Esophagus (tissue), 2 donors: ENCODE measurements around the gene PDZRN4. TPM values are rescaled to one million over a fixed set of nuclear protein-coding genes. Genes with fewer than 3 reads are reported as not detected.

Source experiments
- H3K27ac ChIP-seq, 2 donors: one replicate each; pipeline ENCODE4 v1.5.1; 2013; ENCODE audit warnings: low read depth in 2 of 2, mild to moderate bottlenecking in 2 of 2, inconsistent platforms in 1 of 2, low read length in 1 of 2, moderate library complexity in 1 of 2
- H3K27me3 ChIP-seq, 2 donors: one replicate each; pipeline ENCODE4 v1.6.1; 2013; ENCODE audit warnings: low read length in 2 of 2, control low read depth in 1 of 2, mild to moderate bottlenecking in 1 of 2; ENCODE audit not compliant: insufficient read depth in 2 of 2, control insufficient read depth in 1 of 2
- H3K36me3 ChIP-seq, 2 donors: one replicate each; pipeline ENCODE4 v1.6.1; 2013; ENCODE audit warnings: low read length in 1 of 2; ENCODE audit not compliant: control insufficient read depth in 2 of 2, insufficient read depth in 2 of 2
- H3K4me1 ChIP-seq, 2 donors: one replicate each; pipeline ENCODE4 v1.6.1; 2013; ENCODE audit warnings: low read length in 1 of 2; ENCODE audit not compliant: control insufficient read depth in 2 of 2, insufficient read depth in 2 of 2
- H3K4me3 ChIP-seq, 2 donors: one replicate each; pipeline ENCODE4 v1.5.1; 2013; ENCODE audit warnings: low read length in 2 of 2, mild to moderate bottlenecking in 2 of 2, low read depth in 1 of 2, moderate library complexity in 1 of 2
- H3K9me3 ChIP-seq, 2 donors: one replicate each; pipeline ENCODE4 v1.6.1; 2013; ENCODE audit warnings: mild to moderate bottlenecking in 2 of 2, low read depth in 1 of 2, low read length in 1 of 2, moderate library complexity in 1 of 2; ENCODE audit not compliant: control insufficient read depth in 2 of 2, insufficient read depth in 1 of 2
- WGBS, 2 donors: extraction: QIAGEN DNeasy Blood & Tissue Kit; methylation state at CpG; one replicate each; pipeline ENCODE4 v1.1.7; 2013; 5-methylcytosine and 5-hydroxymethylcytosine counted together
- polyA plus RNA-seq, 2 donors: library from polyadenylated mRNA; stranded (reverse); fragments of 200-250 nt; gene quantifications; one replicate each; pipeline ENCODE4 v1.2.3, GENCODE V29; 2013
- donor health status: healthy with polysubstance abuse.
- donor health status: Bipolar disorder and iron deficiency.

PDZRN4 gene
- polyA plus RNA-seq, 2 donors, result 0.59 to 1.8 TPM

GRCh38 chr12:41362510-41362909 is 174.4 kb downstream of the PDZRN4 start:
- WGBS, 2 donors, result 69 to 76% methylated on average over 1 of the region's 1 CpG
- Histone ChIP-seq H3K9me3 (no peaks in the 10 kb centered on the region), H3K4me1 (no peaks in the 10 kb centered on the region), H3K4me3 (no peak overlapping the region), H3K27ac (no peak overlapping the region), H3K36me3 (no peaks in the 10 kb centered on the region), H3K27me3 (no peaks in the 10 kb centered on the region)

- no peaks in the 10 kb centered on the region for H3K27me3 ChIP-seq
- H3K9me3 ChIP-seq, result no peaks in the 10 kb centered on the region
- no peaks in the 10 kb centered on the region for H3K4me1 ChIP-seq
Measured at GRCh38 chr12:41362931-41363330, 174.8 kb downstream of the PDZRN4 start.

GRCh38 chr12:41364211-41364610 is 176.1 kb downstream of the PDZRN4 start:
- H3K4me3 ChIP-seq, result no peak overlapping the region
- no peak overlapping the region for H3K27ac ChIP-seq
- no peaks in the 10 kb centered on the region for H3K9me3 ChIP-seq
- 80 to 96% methylated on average over 1 of the region's 1 CpG for WGBS, 2 donors
- H3K4me1 ChIP-seq, result no peaks in the 10 kb centered on the region
- no peaks in the 10 kb centered on the region for H3K36me3 ChIP-seq
- H3K27me3 ChIP-seq, result no peaks in the 10 kb centered on the region

More at GRCh38 chr12:41362931-41363330, 174.8 kb downstream of the PDZRN4 start:
- H3K4me3 ChIP-seq, result no peak overlapping the region
- H3K36me3 ChIP-seq, result no peaks in the 10 kb centered on the region
- H3K27ac ChIP-seq, result no peak overlapping the region

- H3K4me3 ChIP-seq, result no peak overlapping the region
- H3K27ac ChIP-seq, result no peak overlapping the region
- H3K36me3 ChIP-seq, result no peaks in the 10 kb centered on the region
- WGBS, 2 donors, result 9 to 23% methylated on average over 2 of the region's 2 CpGs
- H3K4me1 ChIP-seq, result no peaks in the 10 kb centered on the region
- H3K27me3 ChIP-seq, result no peaks in the 10 kb centered on the region
- H3K9me3 ChIP-seq, result no peaks in the 10 kb centered on the region
Measured at GRCh38 chr12:41365653-41366171, 177.6 kb downstream of the PDZRN4 start.

GRCh38 chr12:41367726-41368405 is 179.7 kb downstream of the PDZRN4 start:
- H3K4me3 ChIP-seq, result no peak overlapping the region
- H3K4me1 ChIP-seq, result no peaks in the 10 kb centered on the region
- no peak overlapping the region for H3K27ac ChIP-seq
- no peaks in the 10 kb centered on the region for H3K36me3 ChIP-seq
- H3K27me3 ChIP-seq, result no peaks in the 10 kb centered on the region
- no peaks in the 10 kb centered on the region for H3K9me3 ChIP-seq
- WGBS, 2 donors, result 85 to 92% methylated on average over 4 of the region's 4 CpGs

GRCh38 chr12:41380878-41381277 is 192.8 kb downstream of the PDZRN4 start:
- Histone ChIP-seq H3K4me1 (no peaks in the 10 kb centered on the region), H3K9me3 (no peaks in the 10 kb centered on the region), H3K36me3 (no peaks in the 10 kb centered on the region), H3K4me3 (no peak overlapping the region), H3K27ac (no peak overlapping the region), H3K27me3 (no peaks in the 10 kb centered on the region)

GRCh38 chr12:41402801-41403200 is 214.7 kb downstream of the PDZRN4 start:
- WGBS, 2 donors, result 92 to 93% methylated on average over 6 of the region's 6 CpGs
- no peaks in the 10 kb centered on the region for H3K36me3 ChIP-seq

GRCh38 chr12:41407232-41407799 is 219.2 kb downstream of the PDZRN4 start:
- no peaks in the 10 kb centered on the region for H3K36me3 ChIP-seq
- no peaks in the 10 kb centered on the region for H3K4me1 ChIP-seq
- H3K27me3 ChIP-seq, result no peaks in the 10 kb centered on the region
- no peak overlapping the region for H3K4me3 ChIP-seq
- 29 to 31% methylated on average over 3 of the region's 3 CpGs for WGBS, 2 donors
- no peaks in the 10 kb centered on the region for H3K9me3 ChIP-seq
- no peak overlapping the region for H3K27ac ChIP-seq

More at GRCh38 chr12:41402801-41403200, 214.7 kb downstream of the PDZRN4 start:
- no peaks in the 10 kb centered on the region for H3K9me3 ChIP-seq
- no peaks in the 10 kb centered on the region for H3K4me1 ChIP-seq
- H3K27me3 ChIP-seq, result no peaks in the 10 kb centered on the region
- H3K27ac ChIP-seq, result no peak overlapping the region
- no peak overlapping the region for H3K4me3 ChIP-seq

- no peaks in the 10 kb centered on the region for H3K4me1 ChIP-seq
- H3K27ac ChIP-seq, result no peak overlapping the region
- no peaks in the 10 kb centered on the region for H3K27me3 ChIP-seq
- WGBS, 2 donors, result 74 to 75% methylated on average over 2 of the region's 2 CpGs
- no peak overlapping the region for H3K4me3 ChIP-seq
- H3K36me3 ChIP-seq, result no peaks in the 10 kb centered on the region
- H3K9me3 ChIP-seq, result no peaks in the 10 kb centered on the region
Measured at GRCh38 chr12:41409628-41410027, 221.5 kb downstream of the PDZRN4 start.

GRCh38 chr12:41418586-41418985 is 230.5 kb downstream of the PDZRN4 start:
- H3K27me3 ChIP-seq, result no peaks in the 10 kb centered on the region
- H3K27ac ChIP-seq, result peak overlapping the region in 1 of 2 donors; percentile 14
- H3K4me3 ChIP-seq, result no peak overlapping the region
- no peaks in the 10 kb centered on the region for H3K4me1 ChIP-seq
- no peaks in the 10 kb centered on the region for H3K36me3 ChIP-seq
- no peaks in the 10 kb centered on the region for H3K9me3 ChIP-seq
- WGBS, 2 donors, result 56 to 57% methylated on average over 3 of the region's 3 CpGs
